Astrocyte of the cerebellum (primary cell): ENCODE data around the gene TMEM106C.
A peak's percentile ranks its signal among the peaks of the same experiment; 100 is the strongest.

Experiments
- DNase-seq: peaks from one replicate; pipeline ENCODE4 v3.0.0-alpha.2; 2011; ENCODE audit warnings: low read depth
- H3K4me3 ChIP-seq: 2 replicates; pipeline ENCODE4 v1.5.1; 2011; ENCODE audit warnings: mild to moderate bottlenecking, low read depth, low read length, moderate library complexity
- in situ Hi-C: cut with HindIII; loops from 2 replicates; pipeline ENCODE4 v1.10.0; 2017; ENCODE audit warnings: low sequenced_read_pairs
- TF ChIP-seq, protein P1 (sequence below): IDR thresholded peaks from 2 replicates; pipeline ENCODE4 v1.5.1; 2012; ENCODE audit warnings: low read length, low read depth, moderate library complexity, mild to moderate bottlenecking; ENCODE audit errors: missing control alignments

TMEM106C gene

GRCh38 chr12:47999816-48000215 is 36.4 kb downstream of the TMEM106C start:
- DNase-seq, result no peak
- TF ChIP-seq, protein P1, sequence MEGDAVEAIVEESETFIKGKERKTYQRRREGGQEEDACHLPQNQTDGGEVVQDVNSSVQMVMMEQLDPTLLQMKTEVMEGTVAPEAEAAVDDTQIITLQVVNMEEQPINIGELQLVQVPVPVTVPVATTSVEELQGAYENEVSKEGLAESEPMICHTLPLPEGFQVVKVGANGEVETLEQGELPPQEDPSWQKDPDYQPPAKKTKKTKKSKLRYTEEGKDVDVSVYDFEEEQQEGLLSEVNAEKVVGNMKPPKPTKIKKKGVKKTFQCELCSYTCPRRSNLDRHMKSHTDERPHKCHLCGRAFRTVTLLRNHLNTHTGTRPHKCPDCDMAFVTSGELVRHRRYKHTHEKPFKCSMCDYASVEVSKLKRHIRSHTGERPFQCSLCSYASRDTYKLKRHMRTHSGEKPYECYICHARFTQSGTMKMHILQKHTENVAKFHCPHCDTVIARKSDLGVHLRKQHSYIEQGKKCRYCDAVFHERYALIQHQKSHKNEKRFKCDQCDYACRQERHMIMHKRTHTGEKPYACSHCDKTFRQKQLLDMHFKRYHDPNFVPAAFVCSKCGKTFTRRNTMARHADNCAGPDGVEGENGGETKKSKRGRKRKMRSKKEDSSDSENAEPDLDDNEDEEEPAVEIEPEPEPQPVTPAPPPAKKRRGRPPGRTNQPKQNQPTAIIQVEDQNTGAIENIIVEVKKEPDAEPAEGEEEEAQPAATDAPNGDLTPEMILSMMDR, result no peak
- in situ Hi-C loops, result no loop called here
- no peak overlapping the region for H3K4me3 ChIP-seq

DNA sequence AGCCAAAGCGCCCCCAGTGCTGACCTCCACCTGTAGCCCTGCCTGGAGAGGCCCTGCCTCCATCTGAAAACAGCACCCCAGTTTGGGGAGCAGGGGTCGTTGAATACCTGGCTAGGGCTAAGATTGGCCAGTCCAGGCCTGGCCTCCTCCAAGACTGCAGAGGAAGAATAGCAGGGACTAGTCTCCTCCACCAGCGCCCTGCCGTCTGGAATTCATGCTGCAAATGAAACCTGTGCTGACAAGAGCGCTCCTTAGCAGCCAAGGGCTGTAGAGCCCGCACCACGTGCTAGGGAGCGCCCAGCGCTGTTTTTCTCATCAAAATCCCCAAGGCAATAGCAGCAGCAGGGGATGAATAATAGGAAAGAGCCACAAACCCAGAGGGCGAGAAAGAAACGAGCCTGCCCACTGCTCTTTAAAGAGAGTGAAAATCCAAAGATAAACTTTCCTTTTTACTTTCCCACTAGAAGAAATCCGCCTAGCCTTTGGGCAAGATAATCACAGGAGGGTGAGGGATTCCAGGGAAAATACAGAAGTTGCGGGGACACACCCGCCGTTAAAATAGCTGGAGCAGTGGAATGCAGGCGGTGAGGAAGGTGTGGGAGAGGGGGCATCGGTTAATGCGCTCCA is 37.6 kb downstream of the TMEM106C start:
- in situ Hi-C loops, result no loop called here
- H3K4me3 ChIP-seq, result peak overlapping the region; percentile 49
- DNase-seq, result peak; percentile 16
- TF ChIP-seq, protein P1, result no peak

GRCh38 chr12:48001505-48002413 is 38.4 kb downstream of the TMEM106C start:
- in situ Hi-C loops, result no loop called here
- peak overlapping the region; percentile 49 for H3K4me3 ChIP-seq
- TF ChIP-seq, protein P1, result no peak
- DNase-seq, result no peak

DNA sequence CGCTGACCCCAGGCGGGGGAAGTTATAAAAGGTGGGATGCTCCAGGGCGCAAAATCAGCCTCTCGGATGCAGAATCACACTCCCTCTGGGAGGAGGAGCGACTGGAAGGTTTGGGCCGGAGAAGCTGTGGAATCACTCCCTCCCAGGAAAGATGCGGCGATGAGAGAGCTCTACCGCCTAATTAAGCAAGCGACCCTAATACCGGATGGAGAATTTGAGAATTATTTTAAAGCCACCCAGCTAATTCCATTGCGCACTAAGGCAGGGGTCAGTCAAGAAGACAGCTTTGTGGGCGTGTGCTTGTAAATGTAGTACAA is 39.0 kb downstream of the TMEM106C start:
- TF ChIP-seq, protein P1, result no peak
- H3K4me3 ChIP-seq, result peak overlapping the region; percentile 49
- no peak for DNase-seq
- in situ Hi-C loops, result no loop called here

DNA sequence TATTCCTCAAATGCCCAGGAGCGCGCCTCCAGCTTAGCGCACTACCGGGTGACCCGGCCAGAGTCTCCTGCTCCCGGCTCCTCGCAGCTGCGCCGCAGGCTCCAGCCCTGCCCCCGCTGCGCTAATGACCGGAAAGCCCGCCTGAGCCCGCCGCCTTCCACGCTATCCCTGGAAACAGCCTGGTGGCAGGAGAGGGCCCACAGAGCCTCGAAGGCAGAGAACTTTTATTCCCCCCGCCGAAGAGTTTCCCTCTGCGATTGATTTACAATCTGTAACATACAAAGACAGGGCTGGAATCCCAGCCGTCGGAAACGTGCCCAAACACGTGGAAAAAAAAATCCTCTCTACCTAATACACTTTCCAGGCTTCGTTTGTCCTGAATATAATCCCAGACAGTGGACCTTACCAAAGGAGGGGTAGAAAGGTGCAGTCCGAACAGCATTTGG is 39.4 kb downstream of the TMEM106C start:
- in situ Hi-C loops, result no loop called here
- DNase-seq, result no peak
- TF ChIP-seq, protein P1, result no peak
- H3K4me3 ChIP-seq, result no peak overlapping the region

- in situ Hi-C loops, result no loop called here
- H3K4me3 ChIP-seq, result peak overlapping the region; percentile 22
- no peak for DNase-seq
- TF ChIP-seq, protein P1, result no peak
Measured at GRCh38 chr12:48003226-48004052, 40.0 kb downstream of the TMEM106C start.
